ENCODE data around the gene TMEM108. TPM values are rescaled to one million over a fixed set of nuclear protein-coding genes. Genes with fewer than 3 reads are reported as not detected.
A peak's percentile ranks its signal among the peaks of the same experiment; 100 is the strongest.

The TMEM108 gene
- polyA plus RNA-seq, 10 donors, result 12.1 to 28.9 (median 16.7) TPM

GRCh38 chr3:133380481-133381225 is 342.5 kb downstream of the TMEM108 start:
- no peak for DNase-seq

DNA sequence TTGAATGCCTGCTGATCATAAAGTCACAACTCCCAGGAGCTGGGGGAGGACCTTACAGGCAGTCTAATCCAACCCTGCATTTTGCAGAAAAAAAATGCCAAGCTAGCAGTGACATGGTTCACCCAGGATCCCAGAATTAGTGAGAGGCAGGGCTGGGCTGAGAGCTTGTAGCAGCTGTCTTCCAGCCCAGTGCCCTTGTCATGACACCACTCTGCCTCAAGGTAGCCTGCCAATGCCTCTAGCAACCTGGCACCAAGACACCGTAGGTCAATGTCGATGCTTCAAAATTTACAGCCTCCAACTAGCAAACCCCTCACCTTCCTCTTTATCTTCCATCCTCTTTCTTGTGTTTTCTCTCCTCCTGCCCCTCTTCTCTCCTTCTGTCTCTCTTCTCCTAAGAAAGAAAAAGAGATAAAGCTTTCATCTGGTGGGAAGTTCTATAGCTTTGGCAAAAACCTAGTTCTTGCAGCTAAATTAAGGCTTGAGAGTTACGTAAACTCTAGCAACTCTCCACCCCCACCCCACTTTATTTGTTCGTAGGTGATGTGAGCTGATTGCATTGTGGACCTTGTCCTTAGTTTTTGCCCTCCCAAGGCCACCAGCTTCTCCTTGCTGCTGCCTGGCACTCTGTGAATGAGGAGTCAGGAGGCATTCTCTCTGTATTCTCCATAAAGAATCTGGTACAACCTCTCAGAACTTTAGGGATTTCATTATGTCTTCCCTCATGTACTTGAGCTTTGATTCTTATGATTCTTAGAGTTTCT is 343.3 kb downstream of the TMEM108 start:
- DNase-seq, result no peak

DNA sequence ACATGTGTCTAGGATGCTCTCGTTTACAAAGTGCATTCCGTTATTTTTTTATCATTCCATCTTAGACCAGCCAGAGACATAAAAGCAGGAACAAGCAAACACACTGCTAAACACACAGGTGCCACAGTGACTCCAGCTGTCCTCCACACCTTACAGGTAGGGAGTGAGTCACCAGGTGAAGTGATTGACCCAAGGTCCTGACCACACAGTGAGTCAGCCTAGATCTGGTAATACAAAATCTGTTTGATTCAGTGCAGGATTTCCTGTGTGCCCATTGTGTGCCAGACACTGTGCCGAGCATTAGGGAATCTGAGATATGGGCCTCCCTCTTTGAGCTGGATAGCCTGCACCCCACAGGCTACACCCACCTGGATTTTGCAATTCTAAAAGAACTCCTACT is 345.0 kb downstream of the TMEM108 start:
- no peak for DNase-seq

DNA sequence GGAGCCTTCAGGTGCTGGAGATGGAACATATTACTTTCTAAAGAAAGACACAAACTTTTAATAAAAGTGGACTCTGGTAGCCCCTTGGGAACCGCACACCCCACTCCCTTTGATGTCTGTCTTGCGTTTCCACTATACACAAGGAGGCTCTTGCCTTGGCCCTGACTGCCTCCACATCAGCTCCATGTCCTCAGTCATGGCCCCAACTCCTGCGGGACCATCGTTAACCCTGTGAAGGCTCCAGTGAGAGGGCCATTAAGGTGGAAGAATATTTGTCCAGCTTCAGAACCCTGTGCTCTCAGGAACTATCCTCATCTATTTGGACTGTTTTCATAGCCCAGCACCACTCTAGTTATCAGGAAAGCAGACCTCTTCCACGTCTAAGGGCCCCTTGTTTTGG is 345.6 kb downstream of the TMEM108 start:
- DNase-seq, result no peak

DNA sequence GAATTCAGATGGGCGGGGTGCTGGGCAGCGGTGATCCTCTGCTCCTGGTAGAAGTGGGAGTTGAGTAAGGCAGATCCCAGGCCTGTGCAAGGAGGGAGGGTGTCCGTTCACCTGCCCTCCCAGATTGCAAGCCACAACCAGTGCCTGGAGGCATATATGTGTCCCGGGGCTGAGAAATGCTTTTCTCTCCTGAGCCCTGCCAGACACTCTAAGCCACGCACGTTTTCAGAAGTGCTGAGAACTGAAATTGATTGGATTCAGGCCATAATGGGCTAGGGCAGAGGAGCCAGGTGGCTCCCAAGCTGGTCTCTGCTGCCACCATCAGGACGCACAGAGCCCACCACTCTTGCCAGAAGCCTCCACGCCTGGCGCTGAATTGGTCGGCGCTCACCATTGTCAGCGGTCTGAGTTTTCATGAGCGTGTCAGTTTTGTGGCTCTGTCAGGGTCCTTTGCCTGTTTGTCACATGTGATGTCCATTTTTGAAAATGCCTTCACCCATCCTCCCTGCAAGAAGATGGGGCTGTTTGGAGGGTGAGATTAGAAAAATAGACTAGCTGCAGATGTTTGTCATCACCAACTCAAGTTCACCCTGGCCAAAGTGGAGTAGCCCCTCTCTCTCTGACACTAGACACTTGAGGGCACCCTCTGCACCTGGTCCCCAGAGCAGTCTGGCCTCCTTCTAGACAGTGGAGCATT is 346.3 kb downstream of the TMEM108 start:
- DNase-seq, result peak; percentile 52 to 83 (median 76)

DNA sequence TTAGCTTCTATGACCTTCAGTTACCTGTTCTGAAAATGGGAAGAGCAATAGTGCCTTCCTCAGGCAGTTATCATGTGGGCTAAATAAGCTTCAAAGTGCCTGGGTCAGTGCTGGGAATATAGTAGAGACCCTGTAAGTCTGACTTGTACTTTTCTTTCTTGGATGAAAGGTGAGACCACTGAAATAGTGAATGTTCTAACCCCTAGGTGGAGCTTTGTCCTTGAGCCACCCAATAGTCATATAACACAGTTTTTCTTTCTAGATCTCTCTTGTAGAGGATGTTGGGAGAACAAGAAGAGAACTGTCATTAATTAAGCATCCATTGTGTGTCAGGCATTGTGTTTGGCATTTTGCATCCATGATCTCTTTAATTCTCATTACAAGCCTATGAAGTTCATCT is 348.7 kb downstream of the TMEM108 start:
- DNase-seq, result no peak

DNA sequence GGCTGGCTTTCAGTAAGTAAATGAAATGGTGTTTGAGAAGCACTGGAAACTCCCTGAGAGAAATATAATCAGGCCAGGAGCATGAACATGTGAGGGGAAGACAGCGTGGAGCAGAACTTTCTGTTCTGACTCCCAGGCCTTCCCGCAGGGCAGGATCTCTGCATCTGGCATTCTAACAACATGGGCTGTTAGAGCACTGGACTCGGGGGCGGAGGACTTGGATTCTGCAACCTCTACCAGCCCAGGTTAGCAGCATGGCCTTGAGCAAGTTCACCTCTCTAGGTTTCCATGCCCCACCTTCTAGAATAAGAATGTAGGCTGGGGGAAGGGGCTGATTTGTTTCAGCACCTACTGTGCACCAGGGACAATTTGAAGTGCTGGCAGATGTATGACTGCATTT is 349.1 kb downstream of the TMEM108 start:
- DNase-seq, result no peak

- no peak for DNase-seq
Observed at GRCh38 chr3:133388696-133389395, 350.7 kb downstream of the TMEM108 start.

DNA sequence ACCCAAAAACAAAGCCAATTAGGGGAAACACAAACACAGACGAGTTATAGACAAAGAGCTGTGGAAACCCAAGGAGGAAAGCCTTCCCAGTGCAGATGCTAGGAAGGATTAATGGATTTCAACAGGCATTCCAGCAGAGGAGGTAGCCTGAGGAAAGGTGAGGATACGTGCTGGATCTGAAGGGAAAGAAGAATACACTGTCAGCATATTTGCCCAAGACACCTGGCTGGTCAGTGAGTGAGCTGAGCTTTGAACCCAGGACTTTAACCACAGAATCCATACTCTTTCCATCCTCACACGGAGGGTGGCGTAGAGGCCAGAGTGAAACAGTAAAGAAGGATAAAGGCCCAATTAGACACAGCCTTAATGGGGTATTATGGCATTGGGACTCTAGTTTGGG is 352.5 kb downstream of the TMEM108 start:
- DNase-seq, result no peak

- DNase-seq, result no peak
Observed at GRCh38 chr3:133393204-133393603, 355.0 kb downstream of the TMEM108 start.

DNA sequence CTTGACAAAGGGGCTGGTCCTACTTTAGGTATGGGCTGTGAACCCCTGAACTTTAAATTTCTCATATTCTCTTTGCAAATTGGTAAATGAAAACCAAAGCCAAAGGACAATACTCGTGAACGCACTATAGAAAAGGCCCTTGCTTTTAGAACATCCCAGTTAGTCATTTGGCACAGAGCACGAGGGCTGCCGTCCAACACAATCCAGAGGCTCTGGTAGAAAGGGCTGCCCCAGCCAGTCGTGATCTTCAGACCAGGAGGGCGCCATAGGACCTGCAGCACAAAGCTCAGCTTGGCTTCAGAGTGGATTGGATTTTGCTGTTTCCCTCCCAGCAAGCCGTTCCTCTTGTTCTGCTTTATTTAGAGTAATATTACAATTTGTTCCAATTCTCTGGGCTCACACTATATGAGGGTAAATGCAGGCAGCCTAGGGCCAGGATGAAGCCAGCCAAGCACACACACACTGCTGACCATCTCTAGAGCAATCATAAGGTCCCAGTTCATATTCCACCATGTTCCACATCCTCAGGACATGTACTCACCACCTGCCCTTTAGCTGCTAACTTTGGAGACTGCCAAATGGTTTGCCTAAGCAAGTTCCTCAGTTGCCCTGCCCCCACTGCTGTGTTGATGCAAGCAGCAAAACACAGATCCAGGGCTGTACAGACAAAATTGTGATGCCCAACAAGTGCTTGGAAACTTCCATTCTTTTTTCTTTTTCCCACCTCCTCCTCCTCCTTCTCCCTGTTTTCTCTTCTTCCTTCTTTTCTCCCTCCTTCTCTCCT is 355.7 kb downstream of the TMEM108 start:
- no peak for DNase-seq

- no peak for DNase-seq
Observed at GRCh38 chr3:133394561-133395311, 356.5 kb downstream of the TMEM108 start.

- no peak for DNase-seq
Observed at GRCh38 chr3:133396906-133397305, 358.7 kb downstream of the TMEM108 start.

- no peak for DNase-seq
Observed at GRCh38 chr3:133400006-133400515, 361.9 kb downstream of the TMEM108 start, which contains the start of gene BFSP2. BFSP2 (plus strand) TSS chr3:133400056; CDS start chr3:133400084, 28 bp downstream.

GRCh38 chr3:133401374-133402135 is 363.4 kb downstream of the TMEM108 start:
- peak in 2 of 3 donors; percentile 59 to 79 for DNase-seq

DNA sequence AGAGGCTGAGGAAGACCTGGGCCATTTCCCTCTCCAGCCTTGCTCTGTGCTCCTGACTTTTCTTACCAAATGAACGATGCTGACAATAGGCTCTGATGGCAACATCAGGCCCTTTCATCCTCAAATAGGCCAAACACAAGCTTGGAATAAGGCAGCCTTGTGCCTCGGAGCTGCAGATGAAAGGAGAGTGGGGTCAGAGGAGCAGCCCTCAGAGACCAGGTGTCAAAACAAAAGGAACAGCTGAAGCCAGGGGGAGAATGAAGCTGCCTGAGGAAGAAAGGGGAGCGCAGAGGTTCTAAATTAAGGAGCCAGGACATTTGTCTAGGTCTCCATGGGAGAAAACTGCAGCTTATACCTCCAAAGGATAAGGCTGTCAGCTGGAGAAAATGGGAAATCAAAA is 366.7 kb downstream of the TMEM108 start:
- no peak for DNase-seq

- DNase-seq, result peak in 1 of 3 donors; percentile 39
Observed at GRCh38 chr3:133408366-133408765, 370.2 kb downstream of the TMEM108 start.

GRCh38 chr3:133408961-133409360 is 370.8 kb downstream of the TMEM108 start:
- peak in 1 of 3 donors; percentile 45 for DNase-seq

GRCh38 chr3:133410191-133410892 is 372.2 kb downstream of the TMEM108 start:
- DNase-seq, result no peak

All from muscle of back (tissue), 11 donors.